WERI-Rb-1 (cell line): ENCODE data around the gene ZNF232.

Source experiments
- DNase-seq: peaks from one replicate; pipeline ENCODE4 v3.0.0-alpha.2; 2020
- H3K27ac ChIP-seq: fragments of 250-450 bp; sonication (Bioruptor Pico); 2 replicates; pipeline ENCODE4 v1.5.1; 2020; ENCODE audit warnings: mild to moderate bottlenecking, moderate library complexity
- H3K27me3 ChIP-seq: fragments of 250-450 bp; sonication (Bioruptor Pico); 2 replicates; pipeline ENCODE4 v1.5.1; 2021; ENCODE audit warnings: mild to moderate bottlenecking, low read depth, moderate library complexity; ENCODE audit not compliant: insufficient read depth, severe bottlenecking
- H3K36me3 ChIP-seq: fragments of 250-450 bp; sonication (Bioruptor Pico); 2 replicates; pipeline ENCODE4 v1.5.1; 2020; ENCODE audit warnings: mild to moderate bottlenecking, moderate library complexity
- H3K4me3 ChIP-seq: 2 replicates; pipeline ENCODE4 v1.5.1; 2011; ENCODE audit warnings: low read depth, mild to moderate bottlenecking, control low read depth, low read length
- H3K9me3 ChIP-seq: fragments of 250-450 bp; sonication (Bioruptor Pico); 2 replicates; pipeline ENCODE4 v1.5.1; 2021; ENCODE audit warnings: mild to moderate bottlenecking, moderate library complexity; ENCODE audit not compliant: severe bottlenecking
- CTCF ChIP-seq: IDR thresholded peaks from 2 replicates; pipeline ENCODE4 v1.5.1; 2011; ENCODE audit warnings: low read depth, mild to moderate bottlenecking, control low read depth, inconsistent platforms, low read length

ZNF232 gene

DNA sequence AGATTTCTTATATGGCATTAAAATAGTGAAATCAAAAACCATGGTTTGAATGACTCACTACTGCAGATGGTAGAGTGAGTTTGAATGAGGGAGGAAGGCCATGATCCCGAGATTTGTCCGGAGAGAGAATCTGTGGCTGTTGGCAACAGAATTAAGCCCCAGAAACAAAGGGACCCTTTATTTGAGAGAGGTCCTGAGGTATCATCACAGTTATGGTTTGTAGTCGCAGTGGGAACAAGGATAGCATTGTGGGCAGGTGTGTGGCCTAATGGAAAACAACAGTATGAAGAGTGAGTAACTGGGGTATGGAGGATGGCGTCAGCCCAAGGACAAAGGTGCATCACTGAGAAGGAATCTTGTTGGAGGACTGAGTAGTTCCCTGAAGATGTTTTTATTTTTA lies 42.0 kb downstream of the ZNF232 start:
- no peak for DNase-seq
- no peak overlapping the region for H3K27ac ChIP-seq
- TF ChIP-seq CTCF = no peak

DNA sequence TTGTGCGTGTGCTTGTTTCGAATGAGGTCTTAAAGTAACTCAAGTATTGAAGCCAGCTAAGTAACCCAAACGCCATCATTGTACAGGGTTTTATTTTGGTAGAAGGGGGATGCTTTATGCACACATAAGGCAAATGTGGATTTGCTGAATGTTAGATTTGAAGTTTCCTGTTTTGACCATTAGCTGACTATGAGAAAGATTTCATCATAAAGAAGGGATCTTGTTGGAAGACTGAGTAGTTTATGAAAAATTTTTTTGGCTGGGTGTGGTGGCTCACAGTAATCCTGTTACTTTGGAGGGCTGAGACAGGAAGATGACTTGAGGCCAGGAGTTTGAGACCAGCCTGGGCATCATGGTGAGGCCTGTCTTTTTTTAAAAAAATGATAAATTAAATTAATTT lies 43.4 kb downstream of the ZNF232 start:
- no peaks in the 10 kb centered on the region for H3K27me3 ChIP-seq
- DNase-seq = no peak
- no peaks in the 10 kb centered on the region for H3K36me3 ChIP-seq
- no peaks in the 10 kb centered on the region for H3K9me3 ChIP-seq
- no peak overlapping the region for H3K4me3 ChIP-seq
- no peak for TF ChIP-seq CTCF
- H3K27ac ChIP-seq = no peak overlapping the region

More for the DNA sequence above, 42.0 kb downstream of the ZNF232 start:
- H3K27me3 ChIP-seq = no peaks in the 10 kb centered on the region
- H3K4me3 ChIP-seq = no peak overlapping the region
- no peaks in the 10 kb centered on the region for H3K9me3 ChIP-seq
- H3K36me3 ChIP-seq = no peaks in the 10 kb centered on the region

GRCh38 chr17:5065227-5065744 lies 46.4 kb downstream of the ZNF232 start:
- Histone ChIP-seq H3K27ac (no peak overlapping the region), H3K27me3 (no peaks in the 10 kb centered on the region), H3K9me3 (no peaks in the 10 kb centered on the region), H3K36me3 (no peaks in the 10 kb centered on the region), H3K4me3 (no peak overlapping the region)
- DNase-seq = no peak
- no peak for TF ChIP-seq CTCF
